Measurements from ENCODE around the gene IFNL1.
A peak's percentile ranks its signal among the peaks of the same experiment; 100 is the strongest.

IFNL1 gene

DNA sequence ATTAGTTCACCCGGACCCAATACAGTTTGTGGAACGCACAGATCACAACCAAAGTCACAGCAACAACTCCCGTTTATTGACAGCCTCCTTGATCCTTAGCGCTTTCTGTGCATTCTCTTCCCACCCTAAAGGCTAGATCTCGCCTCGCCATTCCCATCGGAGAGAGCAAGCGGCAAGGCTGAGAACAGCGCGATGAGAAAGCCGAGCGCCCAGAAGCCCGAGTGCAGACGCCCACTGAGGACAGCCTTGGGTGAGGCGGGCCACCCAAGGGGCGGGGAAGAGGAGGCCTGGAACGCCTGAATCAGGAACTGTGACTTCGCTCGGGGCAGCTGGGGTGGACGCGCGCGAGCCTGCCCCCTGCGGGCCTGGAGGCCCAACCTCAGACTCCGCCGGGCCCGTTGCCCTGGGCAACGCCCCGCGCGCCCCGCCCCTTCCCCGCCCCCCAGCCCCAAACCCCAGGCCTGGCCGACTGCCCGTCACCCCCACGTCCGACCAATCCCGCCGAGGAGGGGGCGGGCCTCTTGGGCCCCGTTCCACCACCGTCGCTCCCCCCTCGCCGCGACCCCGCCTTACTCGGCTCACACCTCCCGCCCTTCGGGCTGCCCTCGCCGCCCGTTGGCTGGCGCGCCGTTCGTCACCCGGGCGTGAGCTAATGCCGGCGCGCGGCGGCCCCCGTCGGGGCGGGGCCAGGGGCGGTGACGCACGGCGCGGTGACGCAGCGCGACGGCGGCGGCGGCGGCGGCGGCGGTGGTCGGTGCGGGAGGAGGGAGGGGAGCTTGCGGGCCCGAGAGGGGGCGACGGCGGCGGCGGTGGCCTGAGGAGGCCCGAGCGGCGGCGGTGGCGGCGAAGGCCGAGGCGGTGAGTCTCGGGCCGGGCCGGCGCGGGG is 45.8 kb downstream of the IFNL1 start, which contains the start of gene SAMD4B:
TSS of gene SAMD4B (plus strand) at position 703 of the 886 bp plus-strand sequence. CDS start 14,473 bp downstream, outside the sequence.
- TF ChIP-seq POLR2A (IDR thresholded peaks at IDR 0.05; ENCODE audit: low read depth, low read length), result peak; percentile 99
- TF ChIP-seq POLR2AphosphoS5 (IDR thresholded peaks at IDR 0.05; ENCODE audit: low read depth, low read length), result peak; percentile 98
- TF ChIP-seq TAF1 (IDR thresholded peaks at IDR 0.05; ENCODE audit: borderline replicate concordance, low read depth, low read length), result peak; percentile 96
- FAIRE-seq (peak; percentile 99), DNase-seq (ENCODE audit: insufficient read length) (peak; percentile 94)

DNA sequence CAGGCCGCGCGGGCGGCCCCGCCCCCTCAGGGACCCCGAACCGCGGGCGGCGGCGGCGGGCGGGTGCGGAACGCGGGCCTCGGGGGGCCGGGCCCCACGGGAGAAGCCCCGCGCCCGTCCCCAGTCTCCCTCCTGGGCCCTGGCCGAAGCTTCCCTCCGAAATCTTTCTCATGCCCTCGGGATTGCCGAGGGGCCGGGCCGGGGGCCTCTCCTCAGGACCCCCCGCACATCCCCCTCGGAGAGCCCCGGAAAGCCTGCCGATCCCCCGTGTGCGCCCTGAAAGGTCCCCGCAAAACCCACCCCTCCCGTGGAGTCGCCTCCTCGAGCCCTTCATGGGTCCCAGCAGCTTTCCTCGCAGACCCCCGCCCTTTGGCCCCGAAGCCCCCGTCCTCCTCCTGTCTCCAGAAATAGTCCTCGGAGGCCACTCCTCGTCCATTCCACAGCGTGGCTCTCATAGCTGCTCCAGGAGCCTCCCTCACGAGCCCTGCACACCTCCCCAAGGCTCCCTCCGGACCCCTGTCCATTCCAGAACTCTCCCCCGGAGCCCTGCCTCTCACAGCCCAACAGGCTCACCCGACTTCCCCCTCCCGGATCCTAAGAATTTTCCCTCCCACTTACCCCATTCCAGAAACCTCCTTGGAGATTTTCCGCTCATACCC is 46.6 kb downstream of the IFNL1 start:
- FAIRE-seq (no peak), DNase-seq (ENCODE audit: insufficient read length) (no peak)
- TF ChIP-seq TAF1 (IDR thresholded peaks at IDR 0.05; ENCODE audit: borderline replicate concordance, low read depth, low read length) (no peak), POLR2A (IDR thresholded peaks at IDR 0.05; ENCODE audit: low read depth, low read length) (no peak), POLR2AphosphoS5 (IDR thresholded peaks at IDR 0.05; ENCODE audit: low read depth, low read length) (no peak)

DNA sequence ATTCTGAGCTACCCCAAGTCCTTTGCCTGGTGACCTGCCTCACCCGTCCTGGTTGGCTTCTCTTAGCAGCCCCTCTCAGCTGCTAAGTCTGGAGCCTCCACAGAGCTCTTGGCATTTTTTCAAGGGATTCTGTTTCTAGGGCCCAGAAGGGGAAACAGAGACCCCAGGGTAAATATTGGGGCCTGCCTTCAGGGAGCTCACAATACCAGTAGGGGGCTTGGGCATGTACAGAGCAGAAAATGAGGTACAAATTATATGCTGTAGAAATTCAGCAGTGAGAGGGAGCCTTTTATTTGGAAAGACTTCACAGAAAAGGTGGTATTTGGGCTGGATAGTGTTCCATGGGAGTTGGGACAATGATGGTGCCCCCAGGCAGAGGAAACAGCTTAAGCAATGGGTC is 49.7 kb downstream of the IFNL1 start:
- no peak for FAIRE-seq
- TF ChIP-seq POLR2AphosphoS5 (IDR thresholded peaks at IDR 0.05; ENCODE audit: low read depth, low read length) (no peak), POLR2A (IDR thresholded peaks at IDR 0.05; ENCODE audit: low read depth, low read length) (no peak), TAF1 (IDR thresholded peaks at IDR 0.05; ENCODE audit: borderline replicate concordance, low read depth, low read length) (no peak)

DNA sequence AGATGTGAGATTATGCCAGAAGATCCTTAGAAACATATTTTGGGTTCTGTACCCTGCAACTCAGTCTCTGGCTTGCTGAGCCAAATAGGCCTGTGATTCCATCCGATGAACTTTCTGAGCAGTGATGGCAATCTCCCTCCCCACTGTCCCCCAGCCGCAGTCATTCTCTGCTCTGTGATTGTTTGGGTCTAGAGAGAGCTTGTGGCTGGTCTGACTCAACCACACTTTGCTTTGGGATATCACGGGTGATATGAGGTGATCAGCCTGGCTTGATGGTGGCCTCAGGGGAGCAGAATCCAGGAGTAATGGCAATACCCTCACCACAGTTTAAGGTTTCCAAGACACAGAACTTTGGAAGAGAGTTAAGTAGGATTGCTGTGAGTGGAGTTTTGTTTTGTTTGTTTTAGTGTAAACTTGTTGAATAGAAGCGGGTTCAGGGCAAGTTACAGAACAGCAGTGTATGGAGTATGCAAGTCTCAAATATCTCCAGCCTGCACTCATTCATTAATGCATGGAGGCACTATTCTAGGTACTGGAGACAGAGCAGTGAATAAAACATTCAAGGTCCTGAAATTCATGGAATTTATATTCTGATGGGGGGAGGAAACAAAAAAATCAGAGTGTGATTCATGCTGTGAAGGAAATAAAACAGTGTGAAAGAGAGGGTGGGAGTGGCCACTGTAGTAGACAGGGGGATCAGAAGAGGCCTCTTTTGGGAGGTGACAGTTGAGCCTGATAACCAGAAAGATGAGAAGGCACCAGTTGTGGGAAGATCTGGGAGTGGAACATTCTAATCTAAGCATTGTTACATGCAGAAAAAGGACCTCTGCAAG is 51.3 kb downstream of the IFNL1 start:
- no peak for TF ChIP-seq TAF1 (IDR thresholded peaks at IDR 0.05; ENCODE audit: borderline replicate concordance, low read depth, low read length)
- no peak for TF ChIP-seq POLR2AphosphoS5 (IDR thresholded peaks at IDR 0.05; ENCODE audit: low read depth, low read length)
- no peak for TF ChIP-seq POLR2A (IDR thresholded peaks at IDR 0.05; ENCODE audit: low read depth, low read length)
- FAIRE-seq (no peak), DNase-seq (ENCODE audit: insufficient read length) (no peak)

More for the DNA sequence above, 49.7 kb downstream of the IFNL1 start:
- DNase-seq (ENCODE audit: insufficient read length), result no peak
